CD8-positive, alpha-beta memory T cell (primary cell): ENCODE data around the gene SCD. TPM values are rescaled to one million over a fixed set of nuclear protein-coding genes. Genes with fewer than 3 reads are reported as not detected.
A peak's percentile ranks its signal among the peaks of the same experiment; 100 is the strongest.

Experiments
- CTCF ChIA-PET: fragments of 350-600 bp; sonication (Branson Sonifier 250); formaldehyde crosslinking; loops from one replicate; lab custom pipeline; 2021; ENCODE audit warnings: antibody characterized with exemption; lab: Charles Lee
- POLR2A ChIA-PET: fragments of 350-600 bp; sonication (Branson Sonifier 250); formaldehyde crosslinking; loops from one replicate; lab custom pipeline; 2021; ENCODE audit warnings: antibody characterized with exemption; lab: Charles Lee
- DNase-seq, 5 donors: peaks; one replicate each; pipeline versions ENCODE4 v3.0.0 to v3.0.0-alpha.2; 2020 to 2022; ENCODE audit warnings: mixed read lengths in 1 of 5
- H3K27ac ChIP-seq: one replicate; pipeline ENCODE4 v1.7.0; 2013; ENCODE audit warnings: low read depth, mild to moderate bottlenecking, low read length, moderate library complexity
- H3K27me3 ChIP-seq: 2 replicates; pipeline ENCODE4 v1.7.0; 2013; ENCODE audit warnings: low read length, mild to moderate bottlenecking; ENCODE audit not compliant: insufficient read depth, poor library complexity, severe bottlenecking
- H3K36me3 ChIP-seq: 2 replicates; pipeline ENCODE4 v1.7.0; 2013; ENCODE audit warnings: mild to moderate bottlenecking, low read length, moderate library complexity; ENCODE audit not compliant: insufficient read depth
- H3K4me1 ChIP-seq: 2 replicates; pipeline ENCODE4 v1.7.0; 2013; ENCODE audit warnings: mild to moderate bottlenecking, low read length, moderate library complexity; ENCODE audit not compliant: insufficient read depth
- H3K4me3 ChIP-seq: 2 replicates; pipeline ENCODE4 v1.7.0; 2013; ENCODE audit warnings: mild to moderate bottlenecking, low read length
- H3K9me3 ChIP-seq: 2 replicates; pipeline ENCODE4 v1.7.0; 2013; ENCODE audit warnings: mild to moderate bottlenecking, low read length
- H3K27ac Mint-ChIP-seq, 8 donors: one replicate each; pipeline ENCODE4 v1.8.0; 2020 to 2021; ENCODE audit warnings: mixed read lengths in 8 of 8, mild to moderate bottlenecking in 6 of 8, inconsistent platforms in 3 of 8, moderate library complexity in 3 of 8
- H3K27me3 Mint-ChIP-seq, 2 donors: one replicate each; pipeline ENCODE4 v1.8.0; 2020 to 2021; ENCODE audit warnings: mixed read lengths in 2 of 2, mild to moderate bottlenecking in 1 of 2, moderate library complexity in 1 of 2
- H3K36me3 Mint-ChIP-seq, 3 donors: one replicate each; pipeline ENCODE4 v1.8.0; 2020 to 2021; ENCODE audit warnings: mixed read lengths in 3 of 3, inconsistent platforms in 1 of 3, mild to moderate bottlenecking in 1 of 3
- H3K4me1 Mint-ChIP-seq, 3 donors: one replicate each; pipeline ENCODE4 v1.8.0; 2020 to 2021; ENCODE audit warnings: mixed read lengths in 3 of 3, inconsistent platforms in 1 of 3, mild to moderate bottlenecking in 1 of 3
- H3K4me3 Mint-ChIP-seq, 7 donors: one replicate each; pipeline ENCODE4 v1.8.0; 2020 to 2021; ENCODE audit warnings: mixed read lengths in 7 of 7, mild to moderate bottlenecking in 6 of 7, moderate library complexity in 4 of 7, inconsistent platforms in 2 of 7
- H3K9me3 Mint-ChIP-seq, 5 donors: one replicate each; pipeline ENCODE4 v1.8.0; 2020 to 2022; ENCODE audit warnings: mixed read lengths in 5 of 5, mild to moderate bottlenecking in 3 of 5, moderate library complexity in 2 of 5, inconsistent platforms in 1 of 5
- polyA plus RNA-seq: library from polyadenylated mRNA; unstranded; fragments of 300-500 nt; fragmentation: Illumina TruSeq; gene quantifications from one replicate; pipeline ENCODE4 v1.2.3, GENCODE V29; 2021
- total RNA-seq, 2 experiments: library from RNA; stranded (reverse); gene quantifications; one replicate each; pipeline ENCODE4 v1.2.3, GENCODE V29; 2021

Gene SCD
- total and polyA plus RNA-seq, 3 experiments from 2014 or later: 5.1 to 45.3 (median 43.9) TPM

GRCh38 chr10:100342627-100342972 is 4.4 kb upstream of the SCD start:
- Histone ChIP-seq H3K27ac (no peak overlapping the region), H3K4me1 (peaks cover 6% of the 10 kb centered on the region), H3K36me3 (no peaks in the 10 kb centered on the region), H3K27me3 (no peaks in the 10 kb centered on the region), H3K4me3 (no peak overlapping the region), H3K9me3 (no peaks in the 10 kb centered on the region)
- H3K27me3 Mint-ChIP-seq: peaks cover 0 to 5% of the 10 kb centered on the region in 2 donors
- ChIA-PET POLR2A (no interaction called here), CTCF (interaction anchor here (0.7 to 10.7 kb wide), 4 partner anchors 23 to 176 kb away, joined by 3 to 85 read pairs (median 3); no protein-coding TSS in a partner anchor)
- H3K27ac Mint-ChIP-seq: peak overlapping the region in 2 of 8 donors; percentile 2 to 52
- DNase-seq: no peak
- no peaks in the 10 kb centered on the region for H3K36me3 Mint-ChIP-seq
- peak overlapping the region in 1 of 7 donors; percentile 2 for H3K4me3 Mint-ChIP-seq
- peaks cover 9 to 11% (median 9%) of the 10 kb centered on the region in 3 donors for H3K4me1 Mint-ChIP-seq
- H3K9me3 Mint-ChIP-seq: no peaks in the 10 kb centered on the region

- Mint-ChIP-seq H3K4me1 (peaks cover 19 to 26% (median 22%) of the 10 kb centered on the region in 3 donors), H3K4me3 (peak overlapping the region in 5 of 7 donors; percentile 10 to 77 (median 40)), H3K36me3 (no peaks in the 10 kb centered on the region), H3K27me3 (no peaks in the 10 kb centered on the region), H3K27ac (peak overlapping the region in 3 of 8 donors; percentile 18 to 76 (median 42)), H3K9me3 (no peaks in the 10 kb centered on the region)
- CTCF ChIA-PET: interaction anchor here (1.2 to 1.4 kb wide), 2 partner anchors 9 to 89 kb away, joined by 3 to 7 read pairs; no protein-coding TSS in a partner anchor
- no peak for DNase-seq
- Histone ChIP-seq H3K4me1 (peaks cover 12% of the 10 kb centered on the region), H3K27me3 (no peaks in the 10 kb centered on the region), H3K4me3 (no peak overlapping the region), H3K27ac (no peak overlapping the region), H3K9me3 (no peaks in the 10 kb centered on the region), H3K36me3 (no peaks in the 10 kb centered on the region)
- POLR2A ChIA-PET: no interaction called here
These were observed 2.7 kb upstream of the SCD start for GRCh38 chr10:100344241-100344788.

GRCh38 chr10:100345570-100346330 is 1.3 kb upstream of the SCD start:
- ChIA-PET POLR2A (interaction anchor here (1.3 kb wide), 1 partner anchor 25 kb away, joined by 5 read pairs; no protein-coding TSS in a partner anchor), CTCF (interaction anchor here (0.9 to 3.0 kb wide), 6 partner anchors 18 to 173 kb away, joined by 3 to 10 read pairs (median 6); no protein-coding TSS in a partner anchor)
- H3K27me3 ChIP-seq: no peaks in the 10 kb centered on the region
- Mint-ChIP-seq H3K36me3 (no peaks in the 10 kb centered on the region), H3K4me3 (peak overlapping the region; percentile 79 to 95 (median 89)), H3K4me1 (peaks cover 24 to 33% (median 25%) of the 10 kb centered on the region in 3 donors), H3K27me3 (no peaks in the 10 kb centered on the region), H3K9me3 (no peaks in the 10 kb centered on the region), H3K27ac (peak overlapping the region in 6 of 8 donors; percentile 17 to 82 (median 58))
- no peaks in the 10 kb centered on the region for H3K36me3 ChIP-seq
- peak overlapping the region; percentile 79 for H3K4me3 ChIP-seq
- no peak for DNase-seq
- peak overlapping the region; percentile 57 for H3K27ac ChIP-seq
- H3K4me1 ChIP-seq: peaks cover 12% of the 10 kb centered on the region
- no peaks in the 10 kb centered on the region for H3K9me3 ChIP-seq

- Histone ChIP-seq H3K4me1 (peaks cover 12% of the 10 kb centered on the region), H3K36me3 (no peaks in the 10 kb centered on the region), H3K27me3 (no peaks in the 10 kb centered on the region), H3K9me3 (no peaks in the 10 kb centered on the region), H3K27ac (peak overlapping the region; percentile 57), H3K4me3 (peak overlapping the region; percentile 79)
- peak overlapping the region; percentile 81 to 95 (median 90) for H3K4me3 Mint-ChIP-seq
- peaks cover 25 to 34% (median 25%) of the 10 kb centered on the region in 3 donors for H3K4me1 Mint-ChIP-seq
- peak; percentile 35 to 73 (median 59) for DNase-seq
- H3K27me3 Mint-ChIP-seq: no peaks in the 10 kb centered on the region
- peaks cover 0 to 3% (median 0%) of the 10 kb centered on the region in 3 donors for H3K36me3 Mint-ChIP-seq
- CTCF ChIA-PET: interaction anchor here (1.3 to 3.0 kb wide), 4 partner anchors 19 to 165 kb away, joined by 3 to 10 read pairs (median 6); no protein-coding TSS in a partner anchor
- POLR2A ChIA-PET: interaction anchor here (0.7 to 1.3 kb wide), 2 partner anchors 25 to 29 kb away, joined by 4 to 5 read pairs; no protein-coding TSS in a partner anchor
- H3K9me3 Mint-ChIP-seq: no peaks in the 10 kb centered on the region
- H3K27ac Mint-ChIP-seq: peak overlapping the region in 5 of 8 donors; percentile 20 to 82 (median 53)
These were observed 675 bp upstream of the SCD start for GRCh38 chr10:100346351-100346764.

- Histone ChIP-seq H3K4me1 (peaks cover 12% of the 10 kb centered on the region), H3K27me3 (no peaks in the 10 kb centered on the region), H3K9me3 (no peaks in the 10 kb centered on the region), H3K36me3 (no peaks in the 10 kb centered on the region), H3K27ac (peak overlapping the region; percentile 76), H3K4me3 (peak overlapping the region; percentile 79)
- Mint-ChIP-seq H3K27ac (peak overlapping the region in 7 of 8 donors; percentile 6 to 87 (median 64)), H3K36me3 (peaks cover 3 to 4% (median 4%) of the 10 kb centered on the region in 3 donors), H3K4me1 (peaks cover 25 to 34% (median 25%) of the 10 kb centered on the region in 3 donors), H3K27me3 (no peaks in the 10 kb centered on the region), H3K4me3 (peak overlapping the region; percentile 81 to 95 (median 90)), H3K9me3 (no peaks in the 10 kb centered on the region)
- no peak for DNase-seq
- ChIA-PET CTCF (interaction anchor here (0.8 to 3.0 kb wide), 6 partner anchors 9 to 188 kb away, joined by 3 to 9 read pairs (median 6); partner anchors contain the start of gene HIF1AN), POLR2A (interaction anchor here (1.1 kb wide), 1 partner anchor 25 kb away, joined by 4 read pairs; no protein-coding TSS in a partner anchor)
These were observed 649 bp downstream of the SCD start for GRCh38 chr10:100347568-100348195.

GRCh38 chr10:100348389-100348927 is 1.4 kb downstream of the SCD start:
- Mint-ChIP-seq H3K4me3 (peak overlapping the region; percentile 81 to 95 (median 90)), H3K4me1 (peaks cover 25 to 34% (median 25%) of the 10 kb centered on the region in 3 donors), H3K27ac (peak overlapping the region in 3 of 8 donors; percentile 48 to 87 (median 55)), H3K27me3 (no peaks in the 10 kb centered on the region), H3K9me3 (no peaks in the 10 kb centered on the region), H3K36me3 (peaks cover 3 to 4% (median 4%) of the 10 kb centered on the region in 3 donors)
- DNase-seq: no peak
- H3K27me3 ChIP-seq: no peaks in the 10 kb centered on the region
- no peaks in the 10 kb centered on the region for H3K36me3 ChIP-seq
- ChIA-PET CTCF (interaction anchor here (2.0 to 3.0 kb wide), 3 partner anchors 10 to 170 kb away, joined by 8 to 9 read pairs (median 8); no protein-coding TSS in a partner anchor), POLR2A (no interaction called here)
- peaks cover 12% of the 10 kb centered on the region for H3K4me1 ChIP-seq
- H3K4me3 ChIP-seq: no peak overlapping the region
- no peaks in the 10 kb centered on the region for H3K9me3 ChIP-seq
- H3K27ac ChIP-seq: peak overlapping the region; percentile 76

GRCh38 chr10:100349087-100349486 is 2.1 kb downstream of the SCD start:
- Histone ChIP-seq H3K27me3 (no peaks in the 10 kb centered on the region), H3K4me1 (peaks cover 12% of the 10 kb centered on the region), H3K36me3 (no peaks in the 10 kb centered on the region), H3K4me3 (no peak overlapping the region), H3K27ac (peak overlapping the region; percentile 76), H3K9me3 (no peaks in the 10 kb centered on the region)
- DNase-seq: no peak
- H3K36me3 Mint-ChIP-seq: peaks cover 3 to 4% (median 4%) of the 10 kb centered on the region in 3 donors
- no peaks in the 10 kb centered on the region for H3K9me3 Mint-ChIP-seq
- H3K27ac Mint-ChIP-seq: peak overlapping the region in 1 of 8 donors; percentile 36
- ChIA-PET CTCF (interaction anchor here (1.3 to 2.0 kb wide), 2 partner anchors 22 to 169 kb away, joined by 3 to 9 read pairs; no protein-coding TSS in a partner anchor), POLR2A (no interaction called here)
- H3K4me1 Mint-ChIP-seq: peaks cover 25 to 34% (median 25%) of the 10 kb centered on the region in 3 donors
- H3K27me3 Mint-ChIP-seq: no peaks in the 10 kb centered on the region
- peak overlapping the region in 4 of 7 donors; percentile 4 to 95 (median 85) for H3K4me3 Mint-ChIP-seq
